HCT116 (cell line): ENCODE data around the gene NEK11. TPM values are rescaled to one million over a fixed set of nuclear protein-coding genes. Genes with fewer than 3 reads are reported as not detected.

Source experiments
- ATAC-seq: fragments of 200-7000 bp; cut with Tn5 transposase; 2 replicates; pipeline ENCODE4 v1.9.1; 2020; ENCODE audit warnings: mild to moderate bottlenecking, moderate library complexity
- BruUV-seq: library from RNA; stranded (reverse); fragments of 400-500 nt; replicated peaks from 2 replicates; lab custom pipeline; 2021; lab: Mats Ljungman, UMichigan
- CTCF ChIA-PET: fragments of 300-600 bp; sonication (Branson Sonifier 250); formaldehyde crosslinking; loops from one replicate; lab custom pipeline; 2021; ENCODE audit warnings: antibody characterized with exemption; lab: Charles Lee
- POLR2A ChIA-PET: fragments of 300-600, 350-600 bp; sonication (Branson Sonifier 250); formaldehyde crosslinking; loops from one replicate; lab custom pipeline; 2021; ENCODE audit warnings: antibody characterized with exemption; lab: Charles Lee
- RAD21 ChIA-PET, 2 experiments: fragments of 300-600 bp; sonication (Branson Sonifier 250); formaldehyde crosslinking; loops; one replicate each; lab custom pipeline; 2023; ENCODE audit warnings: low total read pairs in 2 of 2; ENCODE audit not compliant: uncharacterized antibody in 2 of 2, unreplicated experiment in 2 of 2, low non-redundant PET in 1 of 2; lab: Charles Lee
- DNase-seq: peaks from one replicate; pipeline ENCODE4 v3.0.0-alpha.2; 2010; ENCODE audit warnings: low read depth, low spot score
- H2AFZ ChIP-seq: fragments of 200-600 bp; shearing (Covaris generic), sonication (generic); 2 replicates; pipeline ENCODE4 v1.6.1; 2017; ENCODE audit warnings: low read depth, mixed run types, mixed read lengths, antibody characterized with exemption, low read length; ENCODE audit not compliant: poor library complexity, severe bottlenecking
- H3K27ac ChIP-seq: 2 replicates; pipeline ENCODE4 v1.5.1; 2012; ENCODE audit warnings: low read depth, low read length
- H3K27me3 ChIP-seq: fragments of 200-600 bp; sonication (generic); 2 replicates; pipeline ENCODE4 v1.6.1; 2016; ENCODE audit warnings: mixed run types, low read length, mixed read lengths; ENCODE audit not compliant: insufficient read depth
- H3K36me3 ChIP-seq, 2 experiments: fragments of 200-500 bp in 1 of 2; fragments of 200-600 bp in 1 of 2; sonication (Bioruptor generic) in 1 of 2; sonication (generic) in 1 of 2; 2 replicates each; pipeline versions ENCODE4 v1.5.1 to v1.6.1; 2014 to 2016; ENCODE audit warnings: low read length in 2 of 2, inconsistent platforms in 1 of 2, mixed read lengths in 1 of 2, mixed run types in 1 of 2; ENCODE audit not compliant: insufficient read depth in 2 of 2, control insufficient read depth in 1 of 2
- H3K4me1 ChIP-seq, 2 experiments: fragments of 200-600 bp in 1 of 2; sonication (generic) in 1 of 2; 2 replicates each; pipeline versions ENCODE4 v1.5.1 to v1.6.1; 2012 to 2017; ENCODE audit warnings: low read length in 2 of 2, inconsistent platforms in 1 of 2, mild to moderate bottlenecking in 1 of 2, mixed read lengths in 1 of 2, mixed run types in 1 of 2, moderate library complexity in 1 of 2; ENCODE audit not compliant: insufficient read depth in 2 of 2, control insufficient read depth in 1 of 2
- H3K4me2 ChIP-seq: fragments of 200-600 bp; sonication (generic); 2 replicates; pipeline ENCODE4 v1.6.1; 2017; ENCODE audit warnings: mixed run types, low read length, mixed read lengths
- H3K4me3 ChIP-seq, 2 experiments: fragments of 200-600 bp in 1 of 2; sonication (generic) in 1 of 2; replicated peaks in 1 of 2; 2 replicates each; pipeline ENCODE4 v1.5.1; 2011 to 2016; ENCODE audit warnings: low read length in 2 of 2, control low read depth in 1 of 2, low read depth in 1 of 2, mild to moderate bottlenecking in 1 of 2, mixed read lengths in 1 of 2, mixed run types in 1 of 2
- H3K79me2 ChIP-seq: fragments of 200-600 bp; sonication (generic); 2 replicates; pipeline ENCODE4 v1.6.1; 2017; ENCODE audit warnings: mild to moderate bottlenecking, mixed run types, low read length, moderate library complexity, mixed read lengths; ENCODE audit not compliant: insufficient read depth
- H3K9ac ChIP-seq: fragments of 200-600 bp; sonication (generic); 2 replicates; pipeline ENCODE4 v1.6.1; 2016; ENCODE audit warnings: low read length, mixed read lengths
- H3K9me2 ChIP-seq: fragments of 200-600 bp; sonication (generic), shearing (Covaris generic); 2 replicates; pipeline ENCODE4 v1.6.1; 2017; ENCODE audit warnings: mixed run types, mild to moderate bottlenecking, moderate library complexity; ENCODE audit not compliant: insufficient read depth
- H3K9me3 ChIP-seq, 2 experiments: fragments of 200-500 bp in 1 of 2; fragments of 200-600 bp in 1 of 2; sonication (Bioruptor generic) in 1 of 2; sonication (generic) in 1 of 2; 2 replicates each; pipeline ENCODE4 v1.6.1; 2014 to 2017; ENCODE audit warnings: low read length in 2 of 2, mixed read lengths in 2 of 2, inconsistent platforms in 1 of 2, low read depth in 1 of 2, mild to moderate bottlenecking in 1 of 2, mixed run types in 1 of 2, moderate library complexity in 1 of 2; ENCODE audit not compliant: control insufficient read depth in 1 of 2, insufficient read depth in 1 of 2
- H4K20me1 ChIP-seq: fragments of 200-600 bp; sonication (generic), shearing (Covaris generic); 2 replicates; pipeline ENCODE4 v1.6.1; 2017; ENCODE audit warnings: mixed run types, mild to moderate bottlenecking, moderate library complexity; ENCODE audit not compliant: insufficient read depth
- CBX3 ChIP-seq: IDR thresholded peaks from 2 replicates; pipeline ENCODE4 v1.6.1; 2012; ENCODE audit warnings: low read depth
- CTCF ChIP-seq, 3 experiments: fragments of 200-600 bp in 1 of 3; sonication (generic) in 1 of 3; IDR thresholded peaks in 2 of 3; conservative IDR thresholded peaks in 1 of 3; 2 replicates each; pipeline ENCODE4 v1.5.1; 2012 to 2017; ENCODE audit warnings: low read depth in 2 of 3, low read length in 2 of 3, antibody characterized with exemption in 1 of 3, borderline replicate concordance in 1 of 3, control low read depth in 1 of 3, mild to moderate bottlenecking in 1 of 3, mixed read lengths in 1 of 3, mixed run types in 1 of 3, moderate library complexity in 1 of 3; ENCODE audit not compliant: insufficient read depth in 1 of 3
- ELF1 ChIP-seq: IDR thresholded peaks from 2 replicates; pipeline ENCODE4 v1.6.1; 2012; ENCODE audit warnings: low read depth, borderline replicate concordance
- FOSL1 ChIP-seq: IDR thresholded peaks from 2 replicates; pipeline ENCODE4 v1.6.1; 2012; ENCODE audit warnings: low read depth
- POLR2A ChIP-seq: IDR thresholded peaks from 2 replicates; pipeline ENCODE4 v1.7.0; 2011; ENCODE audit warnings: borderline replicate concordance; ENCODE audit not compliant: insufficient read depth, insufficient read length; ENCODE audit errors: extremely low read depth
- RAD21 ChIP-seq: IDR thresholded peaks from 2 replicates; pipeline ENCODE4 v1.6.1; 2012; ENCODE audit warnings: low read depth, mild to moderate bottlenecking
- SP1 ChIP-seq: IDR thresholded peaks from 2 replicates; pipeline ENCODE4 v1.6.1; 2012; ENCODE audit warnings: low read depth
- TCF7L2 ChIP-seq: IDR thresholded peaks from 2 replicates; pipeline ENCODE4 v1.7.0; 2011; ENCODE audit warnings: borderline replicate concordance, inconsistent platforms; ENCODE audit not compliant: insufficient read depth, insufficient read length; ENCODE audit errors: extremely low read depth
- ZFX ChIP-seq: fragments of 450-650 bp; IDR thresholded peaks from 2 replicates; pipeline ENCODE4 v1.6.1; 2017
- ZNF274 ChIP-seq: fragments of 200-500 bp; sonication (Bioruptor generic); IDR thresholded peaks from 2 replicates; pipeline ENCODE4 v1.6.1; 2014; ENCODE audit warnings: mild to moderate bottlenecking, low read depth, low read length, inconsistent platforms
- intact Hi-C: fragments of 100-400 bp; cut with micrococcal nuclease; formaldehyde crosslinking; loops from 2 replicates; pipeline ENCODE4 v1.10.0; 2022
- total RNA-seq: library from RNA; stranded (reverse); gene quantifications from one replicate; pipeline ENCODE4 v1.2.1, GENCODE V29; 2021; ENCODE audit not compliant: unreplicated experiment

The NEK11 gene
- total RNA-seq, 1 experiment from 2014 or later, result 3.1 TPM

GRCh38 chr3:131048030-131048429, 21.4 kb downstream of the NEK11 start (continued):
- TF ChIP-seq TCF7L2, result no peak

- Histone ChIP-seq H2AFZ (no peak overlapping the region), H3K79me2 (no peaks in the 10 kb centered on the region), H3K9me2 (no peaks in the 10 kb centered on the region), H3K9me3 (no peaks in the 10 kb centered on the region), H3K9ac (no peak overlapping the region), H3K27me3 (no peaks in the 10 kb centered on the region), H3K4me1 (no peaks in the 10 kb centered on the region), H4K20me1 (no peaks in the 10 kb centered on the region), H3K4me2 (no peak overlapping the region), H3K4me3 (no peak overlapping the region), H3K36me3 (no peaks in the 10 kb centered on the region), H3K27ac (no peak overlapping the region)
- ChIA-PET CTCF (no interaction called here), RAD21 (no interaction called here), POLR2A (no interaction called here)
- DNase-seq, result no peak
- no peak for ATAC-seq
- BruUV-seq, result no TSS peak
- TF ChIP-seq ELF1 (no peak), ZNF274 (no peak), RAD21 (no peak), CBX3 (no peak), POLR2A (no peak)
- intact Hi-C loops, result no loop called here
Measured at GRCh38 chr3:131050001-131050400, 23.3 kb downstream of the NEK11 start.

- DNase-seq, result no peak
- no peak for ATAC-seq
Measured at GRCh38 chr3:131053043-131053859, 26.6 kb downstream of the NEK11 start.

More at GRCh38 chr3:131053043-131053859, 26.6 kb downstream of the NEK11 start:
- H3K9ac ChIP-seq, result no peak overlapping the region
- H3K36me3 ChIP-seq, result no peaks in the 10 kb centered on the region
- no peak overlapping the region for H3K4me3 ChIP-seq
- H3K9me2 ChIP-seq, result no peaks in the 10 kb centered on the region
- H3K4me2 ChIP-seq, result no peak overlapping the region
- intact Hi-C loops, result loop anchor here (1.0 kb wide), 1 partner anchor 976 kb away; no protein-coding TSS in a partner anchor
- H3K79me2 ChIP-seq, result no peaks in the 10 kb centered on the region
- TF ChIP-seq RAD21, result peak; percentile 55
- TF ChIP-seq CTCF (IDR thresholded peaks at IDR 0.05 in 2 of 3, conservative IDR thresholded peaks at IDR 0.05 in 1 of 3; ENCODE audit: borderline replicate concordance in 1 of 3, insufficient read depth in 1 of 3, low read depth in 2 of 3, low read length in 2 of 3), result peak in 2 of 3 experiments; percentile 39 to 42; a peak in 2 of 6 replicates
- no peak for TF ChIP-seq SP1
- no peak for TF ChIP-seq FOSL1
- no peak for TF ChIP-seq ZFX
- ChIA-PET RAD21 (no interaction called here), POLR2A (no interaction called here), CTCF (no interaction called here)
- no TSS peak for BruUV-seq
- no peaks in the 10 kb centered on the region for H3K9me3 ChIP-seq
- H3K4me1 ChIP-seq, result no peaks in the 10 kb centered on the region
- no peaks in the 10 kb centered on the region for H3K27me3 ChIP-seq
- no peak overlapping the region for H3K27ac ChIP-seq
- H2AFZ ChIP-seq, result no peak overlapping the region
- no peaks in the 10 kb centered on the region for H4K20me1 ChIP-seq
